IMR-90 (cell line): ENCODE results near the gene IL21. TPM values are rescaled to one million over a fixed set of nuclear protein-coding genes. Genes with fewer than 3 reads are reported as not detected.
"Not testable (repeated sequence)": the region's sequence is repeated elsewhere in the genome, so short reads cannot be mapped to it uniquely, and the experiment has no call there.

ENCODE experiments used
- ATAC-seq: fragments of 200-7000 bp; cut with Tn5 transposase; 2 replicates; pipeline ENCODE4 v1.9.1; 2020; ENCODE audit warnings: low read depth, mild to moderate bottlenecking, moderate library complexity
- BruUV-seq: library from RNA; stranded (reverse); fragments of 400-500 nt; replicated peaks from 2 replicates; lab custom pipeline; 2021; lab: Mats Ljungman, UMichigan
- CTCF ChIA-PET: fragments of 300-600 bp; formaldehyde crosslinking; extraction: SDS; loops from one replicate; lab custom pipeline; 2021; ENCODE audit warnings: antibody characterized with exemption; lab: Yijun Ruan, JAX
- POLR2A ChIA-PET: fragments of 300-600 bp; sonication (Branson Sonifier 250); formaldehyde crosslinking; loops from one replicate; lab custom pipeline; 2022; ENCODE audit warnings: antibody characterized with exemption; ENCODE audit not compliant: unreplicated experiment; lab: Charles Lee
- DNase-seq: peaks from one replicate; pipeline ENCODE4 v3.0.0; 2013
- H2AFZ ChIP-seq: replicated peaks from 2 replicates; pipeline ENCODE3; 2013; ENCODE audit warnings: low read length, mild to moderate bottlenecking; ENCODE audit not compliant: poor library complexity
- H2AK5ac ChIP-seq: 2 replicates; pipeline ENCODE4 v1.6.1; 2013; ENCODE audit warnings: low read depth, low read length, inconsistent platforms
- H2AK9ac ChIP-seq: replicated peaks from 2 replicates; pipeline ENCODE3; 2013; ENCODE audit warnings: mild to moderate bottlenecking, low read depth, low read length, moderate library complexity; ENCODE audit not compliant: poor library complexity
- H2BK120ac ChIP-seq: 2 replicates; pipeline ENCODE4 v1.6.1; 2013; ENCODE audit warnings: low read depth, low read length, inconsistent platforms
- H2BK15ac ChIP-seq: 3 replicates; pipeline ENCODE4 v1.6.1; 2013; ENCODE audit warnings: low read depth, low read length, inconsistent platforms
- H2BK20ac ChIP-seq: 2 replicates; pipeline ENCODE4 v1.6.1; 2013; ENCODE audit warnings: low read depth, mild to moderate bottlenecking, inconsistent platforms, low read length, moderate library complexity
- H2BK5ac ChIP-seq: 2 replicates; pipeline ENCODE4 v1.6.1; 2013; ENCODE audit warnings: mild to moderate bottlenecking, low read depth, low read length, inconsistent platforms; ENCODE audit not compliant: poor library complexity, severe bottlenecking
- H3K14ac ChIP-seq: replicated peaks from 2 replicates; pipeline ENCODE4 v1.6.1; 2013; ENCODE audit warnings: low read depth, low read length, inconsistent platforms
- H3K18ac ChIP-seq: 2 replicates; pipeline ENCODE4 v1.6.1; 2013; ENCODE audit warnings: low read depth, low read length, control low read depth
- H3K23ac ChIP-seq: 2 replicates; pipeline ENCODE4 v1.6.1; 2013; ENCODE audit warnings: low read depth, low read length, inconsistent platforms
- H3K27ac ChIP-seq: 2 replicates; pipeline ENCODE4 v1.5.1; 2013; ENCODE audit warnings: mild to moderate bottlenecking, control low read depth, low read length; ENCODE audit not compliant: insufficient read depth
- H3K27me3 ChIP-seq: 2 replicates; pipeline ENCODE4 v1.6.1; 2013; ENCODE audit warnings: low read length; ENCODE audit not compliant: control insufficient read depth, insufficient read depth
- H3K36me3 ChIP-seq: 2 replicates; pipeline ENCODE4 v1.6.1; 2013; ENCODE audit warnings: low read length, mixed read lengths; ENCODE audit not compliant: control insufficient read depth, insufficient read depth
- H3K4ac ChIP-seq: 2 replicates; pipeline ENCODE4 v1.6.1; 2013; ENCODE audit warnings: low read depth, low read length, inconsistent platforms
- H3K4me1 ChIP-seq: 2 replicates; pipeline ENCODE4 v1.6.1; 2013; ENCODE audit warnings: low read length, mixed read lengths; ENCODE audit not compliant: control insufficient read depth, insufficient read depth
- H3K4me2 ChIP-seq: 2 replicates; pipeline ENCODE4 v1.6.1; 2013; ENCODE audit warnings: low read depth, mild to moderate bottlenecking, control low read depth, low read length, moderate library complexity
- H3K4me3 ChIP-seq: 2 replicates; pipeline ENCODE4 v1.5.1; 2013; ENCODE audit warnings: low read depth, mild to moderate bottlenecking, control low read depth, low read length, moderate library complexity; ENCODE audit not compliant: insufficient read depth
- H3K56ac ChIP-seq: 2 replicates; pipeline ENCODE4 v1.6.1; 2013; ENCODE audit warnings: low read length, inconsistent platforms; ENCODE audit not compliant: insufficient read depth; ENCODE audit errors: extremely low read depth
- H3K79me1 ChIP-seq, 2 experiments: 2 replicates each; pipeline ENCODE4 v1.6.1; 2013; ENCODE audit warnings: low read length in 2 of 2, inconsistent platforms in 1 of 2, low read depth in 1 of 2
- H3K9ac ChIP-seq: 2 replicates; pipeline ENCODE4 v1.6.1; 2013; ENCODE audit warnings: low read depth, low read length, control low read depth
- H3K9me1 ChIP-seq: 2 replicates; pipeline ENCODE4 v1.6.1; 2013; ENCODE audit warnings: low read length, inconsistent platforms; ENCODE audit not compliant: insufficient read depth
- H3K9me3 ChIP-seq: 2 replicates; pipeline ENCODE4 v1.6.1; 2013; ENCODE audit warnings: low read length; ENCODE audit not compliant: control insufficient read depth, insufficient read depth
- H4K20me1 ChIP-seq: 2 replicates; pipeline ENCODE4 v1.6.1; 2013; ENCODE audit warnings: low read length, inconsistent platforms; ENCODE audit not compliant: insufficient read depth
- H4K5ac ChIP-seq: 2 replicates; pipeline ENCODE4 v1.6.1; 2013; ENCODE audit warnings: mild to moderate bottlenecking, low read depth, low read length, control low read depth
- H4K8ac ChIP-seq, 2 experiments: 2 replicates each; pipeline ENCODE4 v1.6.1; 2013; ENCODE audit warnings: low read depth in 2 of 2, low read length in 2 of 2, control low read depth in 1 of 2, inconsistent platforms in 1 of 2
- H4K91ac ChIP-seq: 2 replicates; pipeline ENCODE4 v1.6.1; 2013; ENCODE audit warnings: low read depth, low read length, inconsistent platforms; ENCODE audit not compliant: insufficient read depth
- WGBS, 2 experiments: methylation state at CpG; one replicate each; pipeline versions ENCODE4 v1.1.5 to v1.1.7; 2013; ENCODE audit warnings: missing lambda C conversion rate in 2 of 2; ENCODE audit not compliant: insufficient read length in 1 of 2; ENCODE audit errors: extremely low coverage in 2 of 2; 5-methylcytosine and 5-hydroxymethylcytosine counted together
- dilution Hi-C: fragments of 300-500 bp; cut with HindIII; formaldehyde crosslinking; loops from one replicate; pipeline ENCODE4 v1.14.3; 2018; ENCODE audit warnings: low sequenced_read_pairs; ENCODE audit not compliant: unreplicated experiment
- in situ Hi-C: fragments of 300-500 bp; cut with MboI; formaldehyde crosslinking; loops from 3 replicates; pipeline ENCODE4 v1.14.3; 2019; ENCODE audit warnings: low sequenced_read_pairs, inconsistent platforms, mixed read lengths
- intact Hi-C: fragments of 100-400 bp; cut with micrococcal nuclease; formaldehyde crosslinking; loops from 2 replicates; pipeline ENCODE4 v1.10.0; 2022
- polyA plus RNA-seq, 3 experiments: library from polyadenylated mRNA; depleted of rRNA; stranded (reverse); fragments of >200 nt; gene quantifications; 2 replicates each; pipeline ENCODE4 v1.2.3, GENCODE V29; 2012; ENCODE audit warnings: low replicate concordance in 1 of 3
- total RNA-seq: library from RNA; depleted of rRNA; stranded (reverse); fragments of >200 nt; gene quantifications from 2 replicates; pipeline ENCODE4 v1.2.3, GENCODE V29; 2012

Gene IL21
- total and polyA plus RNA-seq, 2 of the 4 experiments (the other 2 are of a cell fraction): not detected

DNA sequence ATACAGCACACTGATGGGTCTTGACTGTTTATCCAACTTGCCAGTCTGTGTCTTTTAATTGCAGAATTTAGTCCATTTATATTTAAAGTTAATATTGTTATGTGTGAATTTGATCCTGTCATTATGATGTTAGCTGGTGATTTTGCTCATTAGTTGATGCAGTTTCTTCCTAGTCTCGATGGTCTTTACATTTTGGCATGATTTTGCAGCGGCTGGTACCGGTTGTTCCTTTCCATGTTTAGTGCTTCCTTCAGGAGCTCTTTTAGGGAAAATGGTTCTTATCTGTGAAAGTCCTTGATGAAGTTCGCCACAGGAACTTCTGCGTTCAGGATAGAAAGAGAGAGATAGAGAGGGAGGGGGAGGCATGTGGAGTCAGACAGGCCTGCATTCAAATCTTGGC lies 35.7 kb upstream of the IL21 start:
- ATAC-seq, dilution Hi-C loops, H2AK9ac ChIP-seq, H4K20me1 ChIP-seq, H3K56ac ChIP-seq, in situ Hi-C loops, H3K14ac ChIP-seq, H4K5ac ChIP-seq, H2BK15ac ChIP-seq, H3K9me3 ChIP-seq, H3K36me3 ChIP-seq, H3K79me1 ChIP-seq, H3K23ac ChIP-seq, H2BK20ac ChIP-seq, H3K4ac ChIP-seq, POLR2A ChIA-PET, H3K9ac ChIP-seq, intact Hi-C loops, H3K4me2 ChIP-seq, H3K18ac ChIP-seq, H2BK5ac ChIP-seq, BruUV-seq, H2AFZ ChIP-seq, H3K9me1 ChIP-seq, H4K91ac ChIP-seq, H4K8ac ChIP-seq, H3K4me3 ChIP-seq, H2AK5ac ChIP-seq, H3K27ac ChIP-seq, H3K4me1 ChIP-seq, H3K27me3 ChIP-seq, H2BK120ac ChIP-seq, DNase-seq: not testable (repeated sequence)
- CTCF ChIA-PET: interaction anchor here (1.1 kb wide), 1 partner anchor 59 kb away, joined by 4 read pairs; no protein-coding TSS in a partner anchor
- 93% methylated on average over 2 of the region's 5 CpGs; no CpG with 5 or more reads in 1 of the 2 experiments for WGBS, 2 experiments
